H1 (cell line): ENCODE data around the gene CHST8. TPM values are rescaled to one million over a fixed set of nuclear protein-coding genes. Genes with fewer than 3 reads are reported as not detected.

Experiments
- CEBPB ChIP-seq: IDR thresholded peaks from 2 replicates; pipeline ENCODE4 v1.6.1; 2012; ENCODE audit warnings: low read depth, low read length
- EP300 ChIP-seq, 2 experiments: IDR thresholded peaks; 1 replicate in 1 of 2; 2 replicates in 1 of 2; pipeline ENCODE4 v1.6.1; 2011 to 2012; ENCODE audit warnings: low read depth in 2 of 2, low read length in 2 of 2, mild to moderate bottlenecking in 2 of 2, borderline replicate concordance in 1 of 2, inconsistent platforms in 1 of 2, moderate library complexity in 1 of 2
- POLR2A ChIP-seq, 2 experiments: IDR thresholded peaks; 1 replicate in 1 of 2; 2 replicates in 1 of 2; pipeline ENCODE4 v1.6.1; 2011; ENCODE audit warnings: low read depth in 2 of 2, low read length in 2 of 2, mild to moderate bottlenecking in 2 of 2; ENCODE audit errors: control extremely low read depth in 1 of 2
- SRF ChIP-seq: IDR thresholded peaks from 2 replicates; pipeline ENCODE4 v1.6.1; 2011; ENCODE audit warnings: mild to moderate bottlenecking, low read depth, low read length, moderate library complexity
- SUZ12 ChIP-seq: fragments of 200-600 bp; sonication (generic); IDR thresholded peaks from 2 replicates; pipeline ENCODE4 v1.6.1; 2012; ENCODE audit warnings: mild to moderate bottlenecking, inconsistent platforms, low read length, moderate library complexity, mixed read lengths
- YY1 ChIP-seq: IDR thresholded peaks from 2 replicates; pipeline ENCODE4 v1.6.1; 2011; ENCODE audit warnings: low read depth, mild to moderate bottlenecking, low read length
- polyA plus RNA-seq, 7 experiments: library from polyadenylated mRNA; depleted of rRNA in 3 of 7; stranded (reverse) in 5 of 7; unstranded in 2 of 7; fragments of >200 nt in 5 of 7; fragments of 200-250 nt in 2 of 7; gene quantifications; 1 replicate in 5 of 7; 2 replicates in 1 of 7; 4 replicates in 1 of 7; pipeline versions ENCODE4 v1.2.1 to v1.2.3, GENCODE V29; 2011 to 2013; ENCODE audit warnings: missing spikeins in 2 of 7, mixed read lengths in 2 of 7
- total RNA-seq: library from RNA; stranded (reverse); fragmentation: NEBNext Ultra II Directional; extraction: Animal tissue kit (Norgen Biotek cat#: 25700); gene quantifications from 2 replicates; pipeline ENCODE4 v1.2.1, GENCODE V29; 2021

Gene CHST8
- total and polyA plus RNA-seq, 2 of the 8 experiments (the other 6 are each of a cell fraction or from before 2014, with no cell fraction given) = 10.8 to 28.2 TPM

GRCh38 chr19:33784432-33784831 is 162.7 kb downstream of the CHST8 start (continued):
- TF ChIP-seq SRF = no peak
- no peak for TF ChIP-seq EP300 (IDR thresholded peaks at IDR 0.05; ENCODE audit: borderline replicate concordance in 1 of 2, low read depth in 2 of 2, low read length in 2 of 2)
- TF ChIP-seq CEBPB = no peak
- no peak for TF ChIP-seq SUZ12
- no peak for TF ChIP-seq POLR2A (IDR thresholded peaks at IDR 0.05; ENCODE audit: control extremely low read depth in 1 of 2, low read depth in 2 of 2, low read length in 2 of 2)
- TF ChIP-seq YY1 = no peak
